HL-60 (cell line): ENCODE results near the gene SLC9A6.

Experiments
- DNase-seq, 2 experiments: peaks; one replicate each; pipeline ENCODE4 v3.0.0-alpha.2; 2010 to 2020; ENCODE audit warnings: low read depth in 1 of 2, low spot score in 1 of 2
- H3K27ac ChIP-seq: fragments of 250-450 bp; sonication (Bioruptor Pico); replicated peaks from 2 replicates; pipeline ENCODE4 v1.5.1; 2020; ENCODE audit warnings: mild to moderate bottlenecking, moderate library complexity
- H3K27me3 ChIP-seq: fragments of 250-450 bp; sonication (Bioruptor Pico); 2 replicates; pipeline ENCODE4 v1.5.1; 2021; ENCODE audit warnings: mild to moderate bottlenecking, moderate library complexity; ENCODE audit not compliant: insufficient read depth, poor library complexity, severe bottlenecking
- H3K4me3 ChIP-seq: replicated peaks from 2 replicates; pipeline ENCODE4 v1.5.1; 2011; ENCODE audit warnings: mild to moderate bottlenecking, control low read depth, low read length; ENCODE audit not compliant: insufficient read depth
- CTCF ChIP-seq: IDR thresholded peaks from one replicate; pipeline ENCODE4 v1.5.1; 2011; ENCODE audit warnings: low read length, control low read depth, inconsistent platforms; ENCODE audit not compliant: insufficient read depth
- GABPA ChIP-seq: IDR thresholded peaks from 2 replicates; pipeline ENCODE4 v1.6.1; 2012; ENCODE audit warnings: low read depth
- POLR2AphosphoS5 ChIP-seq: IDR thresholded peaks from 2 replicates; pipeline ENCODE4 v1.6.1; 2012; ENCODE audit warnings: low read depth
- REST ChIP-seq: IDR thresholded peaks from 2 replicates; pipeline ENCODE4 v1.6.1; 2012; ENCODE audit warnings: low read depth; ENCODE audit not compliant: insufficient replicate concordance
- SPI1 ChIP-seq: IDR thresholded peaks from 2 replicates; pipeline ENCODE4 v1.6.1; 2012; ENCODE audit warnings: low read depth, mild to moderate bottlenecking, borderline replicate concordance

The SLC9A6 gene

GRCh38 chrX:136019226-136019625 lies 34.0 kb downstream of the SLC9A6 start:
- no peak for DNase-seq
- Histone ChIP-seq H3K27me3 (no peaks in the 10 kb centered on the region), H3K27ac (no peak overlapping the region), H3K4me3 (no peak overlapping the region)
- TF ChIP-seq POLR2AphosphoS5 (no peak), GABPA (no peak)

GRCh38 chrX:136021160-136021559 lies 35.9 kb downstream of the SLC9A6 start:
- H3K27me3 ChIP-seq = no peaks in the 10 kb centered on the region
- TF ChIP-seq CTCF (no peak), REST (no peak), SPI1 (no peak), GABPA (no peak), POLR2AphosphoS5 (no peak)
- no peak overlapping the region for H3K27ac ChIP-seq
- no peak overlapping the region for H3K4me3 ChIP-seq
- no peak for DNase-seq

- DNase-seq = no peak
- H3K4me3 ChIP-seq = no peak overlapping the region
- TF ChIP-seq CTCF (no peak), GABPA (no peak), SPI1 (no peak), REST (no peak), POLR2AphosphoS5 (no peak)
- no peaks in the 10 kb centered on the region for H3K27me3 ChIP-seq
- H3K27ac ChIP-seq = no peak overlapping the region
These were observed 36.7 kb downstream of the SLC9A6 start for GRCh38 chrX:136021903-136022302.

GRCh38 chrX:136025091-136025490 lies 39.9 kb downstream of the SLC9A6 start:
- no peak for TF ChIP-seq CTCF
- TF ChIP-seq SPI1 = no peak
- TF ChIP-seq GABPA = no peak
- no peak for TF ChIP-seq REST
- no peak for TF ChIP-seq POLR2AphosphoS5
- no peaks in the 10 kb centered on the region for H3K27me3 ChIP-seq
- no peak overlapping the region for H3K27ac ChIP-seq
- no peak for DNase-seq
- H3K4me3 ChIP-seq = no peak overlapping the region
